ENCODE data around the gene SSRP1. TPM values are rescaled to one million over a fixed set of nuclear protein-coding genes. Genes with fewer than 3 reads are reported as not detected.

The SSRP1 gene
- total and polyA plus RNA-seq, 2 of the 4 experiments (the other 2 are of a cell fraction): 106 to 146 TPM

DNA sequence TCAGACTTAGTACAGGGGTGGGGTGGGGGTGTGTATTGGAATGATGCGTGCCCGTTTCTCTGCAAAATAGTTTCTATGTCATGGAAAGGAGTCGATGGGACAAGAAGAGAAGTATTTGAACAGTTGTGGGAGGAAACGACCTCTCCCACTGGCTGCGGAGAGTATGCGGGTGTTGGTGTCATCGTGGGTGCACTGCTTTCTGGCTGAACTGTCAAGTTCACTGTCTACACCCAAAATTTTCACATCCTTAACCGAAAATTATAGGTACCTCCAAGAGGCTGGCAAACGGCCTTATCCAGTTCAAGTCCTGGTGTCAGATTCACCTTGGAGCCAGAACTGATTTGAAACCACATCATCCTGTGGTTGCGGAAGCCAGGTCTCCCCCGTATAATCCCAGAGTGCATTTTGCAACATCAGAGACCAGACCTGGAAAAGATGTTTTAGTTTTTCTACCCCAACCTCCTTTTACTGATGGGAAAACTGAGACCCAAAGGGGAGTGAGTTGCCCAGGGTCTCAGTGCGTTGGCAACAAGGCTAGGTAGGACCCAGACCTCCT lies 497 bp upstream of the SSRP1 start:
- Histone ChIP-seq H3K9me3 (ENCODE audit: control insufficient read depth, insufficient read depth, low read length) (no peaks in the 10 kb centered on the region), H3K23ac (ENCODE audit: low read depth, low read length) (peak overlapping the region; percentile 48), H4K20me1 (ENCODE audit: insufficient read depth, low read length) (0 out of 2 replicates have a peak, but pooled peaks cover 3% of the 10 kb centered on the region), H3K14ac (replicated peaks; ENCODE audit: low read depth, low read length) (peak overlapping the region; percentile 86), H3K4me3 (ENCODE audit: insufficient read depth, low read depth, low read length) (peak overlapping the region; percentile 76), H2AK9ac (replicated peaks; ENCODE audit: low read depth, low read length, poor library complexity) (peak overlapping the region; percentile 21), H2BK5ac (ENCODE audit: low read depth, low read length, poor library complexity, severe bottlenecking) (peak overlapping the region; percentile 56), H4K8ac (ENCODE audit: low read depth in 2 of 2, low read length in 2 of 2) (peak overlapping the region; percentile 85 to 99), H3K18ac (ENCODE audit: low read depth, low read length) (peak overlapping the region; percentile 88), H2BK120ac (ENCODE audit: low read depth, low read length) (peak overlapping the region; percentile 14; the same call in 1 of the 2 replicates), H3K4ac (ENCODE audit: low read depth, low read length) (peak overlapping the region; percentile 51), H4K5ac (ENCODE audit: low read depth, low read length) (peak overlapping the region; percentile 100), H3K79me1 (ENCODE audit: low read depth in 1 of 2, low read length in 2 of 2) (peaks cover 37 to 48% of the 10 kb centered on the region in 2 experiments), H2BK15ac (ENCODE audit: low read depth, low read length) (no peak overlapping the region; the same call in 2 of the 3 replicates), H3K27me3 (ENCODE audit: control insufficient read depth, insufficient read depth, low read length) (peaks cover 26% of the 10 kb centered on the region), H3K36me3 (ENCODE audit: control insufficient read depth, insufficient read depth, low read length) (peaks cover 25% of the 10 kb centered on the region), H4K91ac (ENCODE audit: insufficient read depth, low read depth, low read length) (peak overlapping the region; percentile 56), H3K4me2 (ENCODE audit: low read depth, low read length) (peak overlapping the region; percentile 97), H3K56ac (ENCODE audit: extremely low read depth, insufficient read depth, low read length) (peak overlapping the region; percentile 73), H3K4me1 (ENCODE audit: control insufficient read depth, insufficient read depth, low read length) (peaks cover 8% of the 10 kb centered on the region), H3K9me1 (ENCODE audit: insufficient read depth, low read length) (peaks cover 14% of the 10 kb centered on the region), H2AFZ (replicated peaks; ENCODE audit: low read length, poor library complexity) (peak overlapping the region; percentile 86), H3K27ac (ENCODE audit: insufficient read depth, low read length) (peak overlapping the region; percentile 64), H3K9ac (ENCODE audit: low read depth, low read length) (peak overlapping the region; percentile 94), H2AK5ac (ENCODE audit: low read depth, low read length) (peak overlapping the region; percentile 72), H2BK20ac (ENCODE audit: low read depth, low read length) (no peak overlapping the region)
- CTCF ChIA-PET: interaction anchor here (2.4 kb wide), 1 partner anchor 10 kb away, joined by 10 read pairs; no protein-coding TSS in a partner anchor
- TF ChIP-seq RFX5 (IDR thresholded peaks at IDR 0.05; ENCODE audit: low read depth, low read length) (no peak), SMC3 (IDR thresholded peaks at IDR 0.05; ENCODE audit: low read depth, low read length) (no peak), CEBPB (IDR thresholded peaks at IDR 0.05; ENCODE audit: low read depth, low read length) (no peak)
- TF ChIP-seq, protein P1, sequence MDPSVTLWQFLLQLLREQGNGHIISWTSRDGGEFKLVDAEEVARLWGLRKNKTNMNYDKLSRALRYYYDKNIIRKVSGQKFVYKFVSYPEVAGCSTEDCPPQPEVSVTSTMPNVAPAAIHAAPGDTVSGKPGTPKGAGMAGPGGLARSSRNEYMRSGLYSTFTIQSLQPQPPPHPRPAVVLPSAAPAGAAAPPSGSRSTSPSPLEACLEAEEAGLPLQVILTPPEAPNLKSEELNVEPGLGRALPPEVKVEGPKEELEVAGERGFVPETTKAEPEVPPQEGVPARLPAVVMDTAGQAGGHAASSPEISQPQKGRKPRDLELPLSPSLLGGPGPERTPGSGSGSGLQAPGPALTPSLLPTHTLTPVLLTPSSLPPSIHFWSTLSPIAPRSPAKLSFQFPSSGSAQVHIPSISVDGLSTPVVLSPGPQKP (IDR thresholded peaks at IDR 0.05; ENCODE audit: borderline replicate concordance, low read depth, low read length): no peak
- intact Hi-C loops (cut with micrococcal nuclease): no loop called here
- POLR2A ChIA-PET (ENCODE audit: unreplicated experiment): interaction anchor here (1.4 kb wide), 1 partner anchor 11 kb away, joined by 9 read pairs; the partner anchor contains the start of gene TNKS1BP1
- dilution Hi-C loops (cut with HindIII; ENCODE audit: low sequenced_read_pairs, unreplicated experiment): no loop called here
- DNase-seq (no peak), ATAC-seq (ENCODE audit: low read depth) (peak; percentile 8; the same call in 1 of the 2 replicates)
- in situ Hi-C loops (cut with MboI; ENCODE audit: low sequenced_read_pairs): no loop called here
- no TSS peak for BruUV-seq (replicated peaks)
- WGBS, 2 experiments (ENCODE audit: extremely low coverage in 2 of 2, insufficient read length in 1 of 2): 45% methylated on average over 2 of the region's 12 CpGs; no CpG with 5 or more reads in 1 of the 2 experiments
